Posterior vena cava (tissue), 2 donors: ENCODE measurements around the gene CTSZ. TPM values are rescaled to one million over a fixed set of nuclear protein-coding genes. Genes with fewer than 3 reads are reported as not detected.
"Not testable (repeated sequence)": the region's sequence is repeated elsewhere in the genome, so short reads cannot be mapped to it uniquely, and the experiment has no call there.

ENCODE experiments used
- DNase-seq: peaks from one replicate; pipeline ENCODE4 v3.0.0-alpha.2; 2020; ENCODE audit warnings: low spot score
- intact Hi-C, 2 donors: fragments of 100-400 bp; cut with DNase I; formaldehyde crosslinking; loops; one replicate each; pipeline versions ENCODE4 v1.14.1 to v1.14.2; 2022 to 2023
- total RNA-seq, 2 donors: library from RNA; stranded (reverse); fragmentation: NEBNext Ultra II Directional; extraction: Animal tissue kit (Norgen Biotek cat#: 25700); gene quantifications; one replicate each; pipeline ENCODE4 v1.2.1, GENCODE V29; 2021
- donor health status: DM: yes; HTN: yes; CAD: no.
- donor health status: DM: yes; HTN: yes; CAD: no.

The CTSZ gene
- total RNA-seq, 2 donors from 2014 or later, result 107 to 164 TPM

- intact Hi-C loops, result loop anchor here in 1 of 2 donors (10.0 kb wide), 1 partner anchor 55 kb away; no protein-coding TSS in a partner anchor
- DNase-seq, result no peak
Observed at GRCh38 chr20:58970146-58970545, 36.9 kb downstream of the CTSZ start.

GRCh38 chr20:58969439-58969838, 37.6 kb downstream of the CTSZ start:
- intact Hi-C loops, result no loop called here
- DNase-seq, result no peak

- intact Hi-C loops, result no loop called here
- DNase-seq, result peak; percentile 72
Observed at GRCh38 chr20:58967652-58968429, 39.2 kb downstream of the CTSZ start.

GRCh38 chr20:58965270-58966064, 41.6 kb downstream of the CTSZ start:
- DNase-seq, result peak; percentile 37
- intact Hi-C loops, result no loop called here

GRCh38 chr20:58963922-58964321, 43.1 kb downstream of the CTSZ start:
- DNase-seq, intact Hi-C loops: not testable (repeated sequence)

- intact Hi-C loops, result no loop called here
- no peak for DNase-seq
Observed at GRCh38 chr20:58963060-58963584, 43.9 kb downstream of the CTSZ start.

GRCh38 chr20:58959652-58960051, 47.4 kb downstream of the CTSZ start:
- peak; percentile 15 for DNase-seq

GRCh38 chr20:58956078-58956477, 51.0 kb downstream of the CTSZ start:
- no peak for DNase-seq
- intact Hi-C loops, result no loop called here

More at GRCh38 chr20:58959652-58960051, 47.4 kb downstream of the CTSZ start:
- intact Hi-C loops, result no loop called here

GRCh38 chr20:58953050-58953449, 54.0 kb downstream of the CTSZ start:
- DNase-seq, result no peak
- intact Hi-C loops, result no loop called here

- DNase-seq, result no peak
- intact Hi-C loops, result no loop called here
Observed at GRCh38 chr20:58950603-58951002, 56.5 kb downstream of the CTSZ start.

GRCh38 chr20:58947797-58948388, 59.2 kb downstream of the CTSZ start:
- DNase-seq, intact Hi-C loops: not testable (repeated sequence)

- intact Hi-C loops, result no loop called here
- DNase-seq, result no peak
Observed at GRCh38 chr20:58945965-58946631, 61.0 kb downstream of the CTSZ start.

Other genes with a start within 250 kb of the CTSZ start
- not detected for gene GNAS-AS1, start 156.4 kb downstream of the CTSZ start, total RNA-seq
- gene GNAS, start 154.5 kb downstream of the CTSZ start, total RNA-seq, result 100 to 1,000 TPM; 651 to 700 TPM
- gene NELFCD, start 26.0 kb downstream of the CTSZ start, total RNA-seq, result 10 to 100 TPM; 25.9 to 28.2 TPM
- gene TUBB1, start 12.2 kb upstream of the CTSZ start, total RNA-seq, result under 1 TPM; 0.43 to 0.74 TPM
- 10 to 100 TPM; 58.3 to 74.7 TPM for gene ATP5F1E, start 25.1 kb upstream of the CTSZ start, total RNA-seq
- gene PRELID3B, start 35.5 kb upstream of the CTSZ start, total RNA-seq, result 10 to 100 TPM; 24.1 to 34.1 TPM
- under 1 TPM; 0.37 to 0.57 TPM for gene ZNF831, start 156.6 kb upstream of the CTSZ start, total RNA-seq